8988T (cell line): ENCODE measurements around the gene KCNK6.
A peak's percentile ranks its signal among the peaks of the same experiment; 100 is the strongest.
"Not testable (repeated sequence)": the region's sequence is repeated elsewhere in the genome, so short reads cannot be mapped to it uniquely, and the experiment has no call there.

ENCODE experiments used
- DNase-seq: peaks from one replicate; pipeline ENCODE4 v3.0.0; 2011

Gene KCNK6

DNA sequence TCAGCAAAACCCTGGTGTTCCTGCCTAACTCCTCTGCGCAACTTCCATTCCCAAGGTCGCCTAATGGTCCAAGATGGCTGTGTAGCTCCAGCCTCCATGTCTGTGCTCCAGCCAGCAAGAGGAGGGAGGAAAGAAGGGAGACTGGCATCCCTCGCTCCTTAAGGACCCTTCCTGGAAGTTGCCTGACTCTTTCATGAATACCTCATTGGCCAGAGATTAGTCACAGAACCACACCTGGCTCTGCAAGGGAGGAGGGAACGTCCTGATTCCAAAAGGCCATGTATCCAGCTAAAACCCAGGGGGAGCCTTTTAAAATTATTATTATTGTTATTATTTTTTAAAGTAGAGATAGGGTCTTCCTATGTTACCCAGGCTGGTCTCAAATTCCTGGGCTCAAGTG is 4.8 kb downstream of the KCNK6 start:
- DNase-seq: no peak

DNA sequence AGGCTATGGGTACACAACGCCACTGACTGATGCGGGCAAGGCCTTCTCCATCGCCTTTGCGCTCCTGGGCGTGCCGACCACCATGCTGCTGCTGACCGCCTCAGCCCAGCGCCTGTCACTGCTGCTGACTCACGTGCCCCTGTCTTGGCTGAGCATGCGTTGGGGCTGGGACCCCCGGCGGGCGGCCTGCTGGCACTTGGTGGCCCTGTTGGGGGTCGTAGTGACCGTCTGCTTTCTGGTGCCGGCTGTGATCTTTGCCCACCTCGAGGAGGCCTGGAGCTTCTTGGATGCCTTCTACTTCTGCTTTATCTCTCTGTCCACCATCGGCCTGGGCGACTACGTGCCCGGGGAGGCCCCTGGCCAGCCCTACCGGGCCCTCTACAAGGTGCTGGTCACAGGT is 6.9 kb downstream of the KCNK6 start:
- DNase-seq: no peak

DNA sequence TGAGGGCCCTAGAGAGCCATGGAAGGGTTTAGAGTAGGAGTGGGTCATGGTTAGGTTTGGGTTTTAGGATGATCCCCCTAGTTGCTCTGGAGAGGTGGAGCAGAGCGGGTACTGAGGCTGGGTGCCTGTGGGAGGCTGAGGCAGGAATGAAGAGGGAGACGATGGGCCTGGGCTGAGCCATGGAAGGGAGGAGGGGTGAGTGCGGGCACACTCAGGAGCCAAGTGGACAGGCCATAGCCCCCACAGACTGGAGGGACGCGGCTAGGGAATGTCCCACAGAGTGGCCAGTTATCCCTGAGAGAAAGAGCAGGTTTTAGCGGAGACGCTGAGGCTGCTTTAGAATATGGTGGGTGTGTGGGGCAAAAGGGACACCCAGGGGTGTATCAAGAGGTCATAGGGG is 10.0 kb downstream of the KCNK6 start:
- DNase-seq: no peak

DNA sequence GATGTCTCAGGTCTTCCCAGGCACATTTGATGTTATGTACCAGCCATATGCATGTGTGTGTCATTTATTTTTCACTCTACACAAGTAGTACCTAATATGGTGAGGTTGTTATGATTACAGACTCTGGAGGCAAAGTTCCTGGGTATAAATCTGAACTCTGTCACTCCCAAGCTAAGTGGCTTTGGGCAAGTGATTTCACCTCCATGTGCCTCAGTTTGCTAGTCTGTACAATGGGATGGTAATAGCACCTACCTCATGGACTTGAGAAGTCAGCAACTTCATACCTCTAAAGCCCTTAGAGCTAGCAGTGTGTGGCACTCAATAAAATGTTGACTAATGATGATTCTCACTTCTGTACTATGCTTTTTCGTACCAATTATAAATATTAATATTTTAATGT is 12.1 kb downstream of the KCNK6 start:
- no peak for DNase-seq

DNA sequence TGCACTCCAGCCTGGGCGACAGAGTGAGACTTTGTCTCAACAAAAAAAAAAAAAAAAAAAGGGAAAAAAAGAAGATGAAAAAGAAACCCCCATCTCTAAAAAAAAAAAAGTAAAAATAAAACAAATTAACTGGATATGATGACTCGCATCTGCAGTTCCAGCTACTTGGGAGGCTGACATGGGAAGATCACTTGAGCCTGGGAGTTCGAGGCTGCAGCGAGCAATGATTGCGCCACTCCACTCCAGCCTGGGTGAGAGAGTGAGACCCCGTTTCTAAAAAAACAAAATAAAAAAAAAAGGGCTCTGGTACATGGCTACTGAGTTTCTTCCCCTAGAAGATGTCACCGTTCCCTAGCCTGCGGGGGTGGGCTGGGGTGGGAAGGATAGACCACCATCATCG is 13.6 kb downstream of the KCNK6 start:
- DNase-seq: no peak

DNA sequence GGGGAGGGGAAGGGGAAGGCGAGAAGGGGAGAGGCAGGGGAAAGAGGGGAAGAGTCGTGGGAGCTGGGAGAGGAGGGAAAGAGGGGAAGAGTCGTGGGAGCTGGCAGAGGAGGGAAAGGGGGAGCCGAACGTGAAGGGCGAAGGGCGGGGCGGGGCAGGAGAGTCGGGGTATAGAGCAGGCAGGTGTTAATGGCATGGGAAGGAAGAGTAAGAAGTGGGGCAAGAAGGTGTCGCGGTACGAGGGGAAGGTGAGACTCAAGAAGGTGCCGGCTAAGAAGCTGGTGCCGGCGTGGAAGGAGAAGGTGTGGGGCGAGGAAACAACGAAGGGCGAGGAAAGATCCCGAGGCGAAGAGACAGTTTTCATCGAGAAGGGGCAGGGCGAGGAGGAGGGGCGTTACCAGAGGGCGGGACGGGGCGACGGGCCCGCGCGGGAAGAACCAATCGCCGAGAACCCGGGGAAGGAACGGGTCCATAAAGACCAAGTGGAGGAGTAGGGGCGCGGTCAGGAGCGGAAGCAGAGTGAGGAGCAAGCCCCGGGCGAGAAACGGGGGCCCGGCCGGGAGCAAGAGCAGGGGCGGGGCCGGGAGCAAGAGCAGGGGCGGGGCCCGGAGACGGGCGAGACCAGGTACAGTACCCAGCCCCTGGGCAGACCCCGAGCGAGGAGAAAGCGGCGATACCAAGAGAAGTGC is 16.4 kb downstream of the KCNK6 start:
- peak; percentile 98 for DNase-seq

DNA sequence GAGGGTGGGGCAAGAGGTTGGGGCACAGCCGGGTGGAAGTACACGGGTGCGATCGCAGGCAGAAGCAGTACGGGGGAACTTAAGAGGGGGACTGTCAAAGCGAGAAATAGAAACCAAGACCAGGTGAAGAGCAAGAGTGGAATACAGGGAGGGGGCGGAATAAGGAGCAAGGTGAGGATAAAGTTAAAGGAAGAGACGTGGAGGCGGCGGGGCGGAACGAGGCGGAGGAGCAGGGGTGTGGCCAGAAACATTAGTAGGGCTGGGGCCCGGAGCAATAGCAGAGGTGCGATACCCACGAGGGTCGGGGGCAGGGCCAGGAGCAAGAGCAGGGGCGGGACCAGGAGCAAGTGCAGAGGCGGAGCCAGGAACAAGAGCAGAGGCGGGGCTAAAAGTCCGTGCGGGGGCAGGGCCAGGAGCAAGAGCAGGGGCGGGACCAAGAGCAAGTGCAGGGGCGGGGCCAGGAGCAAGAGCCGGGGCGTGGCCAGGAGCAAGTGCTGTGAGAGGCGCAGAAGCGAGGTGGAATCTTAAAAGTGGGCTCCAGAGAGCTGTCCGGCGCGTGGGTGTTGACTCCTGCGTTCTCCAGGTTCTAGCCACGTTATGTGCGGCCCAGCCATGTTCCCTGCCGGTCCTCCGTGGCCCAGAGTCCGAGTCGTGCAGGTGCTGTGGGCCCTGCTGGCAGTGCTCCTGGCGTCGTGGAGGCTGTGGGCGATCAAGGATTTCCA is 17.2 kb downstream of the KCNK6 start:
- DNase-seq: peak; percentile 90

DNA sequence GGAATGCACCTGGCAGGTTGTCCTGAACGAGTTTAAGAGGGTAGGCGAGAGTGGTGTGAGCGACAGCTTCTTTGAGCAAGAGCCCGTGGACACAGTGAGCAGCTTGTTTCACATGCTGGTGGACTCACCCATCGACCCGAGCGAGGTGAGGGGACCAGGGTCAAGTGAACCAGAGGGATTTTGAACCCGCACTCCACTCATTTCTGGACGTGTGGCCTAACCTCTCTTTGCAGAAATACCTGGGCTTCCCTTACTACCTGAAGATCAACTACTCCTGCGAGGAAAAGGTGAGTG is 17.7 kb downstream of the KCNK6 start:
- DNase-seq: no peak

DNA sequence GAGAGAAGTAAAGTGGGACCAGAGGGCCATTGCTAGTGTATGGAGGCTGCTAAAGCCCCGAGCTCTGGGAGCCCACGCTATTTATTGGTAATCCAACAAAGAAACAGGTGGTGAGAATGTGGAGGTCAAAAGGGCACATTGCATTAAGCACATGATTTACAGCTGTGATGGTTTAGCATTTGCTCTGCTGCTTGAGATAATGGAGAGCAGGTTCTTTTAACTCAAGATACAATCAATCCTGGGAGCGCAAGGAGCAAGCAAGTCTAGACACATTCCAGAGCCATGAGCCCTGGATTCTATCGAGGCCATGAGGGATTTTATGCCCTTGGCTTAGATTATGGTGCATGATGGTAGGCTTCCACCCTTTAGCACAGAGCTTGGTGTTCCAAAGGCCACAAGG is 19.4 kb downstream of the KCNK6 start:
- DNase-seq: not testable (repeated sequence)

DNA sequence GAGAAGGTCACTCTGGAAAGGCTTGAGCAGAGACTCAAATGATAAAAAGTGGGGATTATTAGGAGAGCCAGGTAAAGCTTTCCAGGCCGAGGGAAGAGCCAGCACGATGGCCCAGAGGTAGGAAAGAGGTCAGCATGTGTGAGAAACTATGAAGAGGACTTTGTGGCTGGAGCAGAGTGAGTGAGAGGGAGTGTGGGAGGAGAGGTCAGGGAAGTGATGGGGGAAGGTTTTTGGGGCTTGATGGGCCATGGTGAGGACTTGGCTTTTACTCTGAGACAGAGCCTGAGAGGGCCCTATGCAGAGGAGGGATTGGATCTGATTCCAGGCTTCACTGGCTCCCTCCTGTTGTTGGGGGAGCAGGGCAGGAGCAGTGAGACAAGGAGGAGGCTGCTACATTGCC is 21.3 kb downstream of the KCNK6 start:
- DNase-seq: no peak

DNA sequence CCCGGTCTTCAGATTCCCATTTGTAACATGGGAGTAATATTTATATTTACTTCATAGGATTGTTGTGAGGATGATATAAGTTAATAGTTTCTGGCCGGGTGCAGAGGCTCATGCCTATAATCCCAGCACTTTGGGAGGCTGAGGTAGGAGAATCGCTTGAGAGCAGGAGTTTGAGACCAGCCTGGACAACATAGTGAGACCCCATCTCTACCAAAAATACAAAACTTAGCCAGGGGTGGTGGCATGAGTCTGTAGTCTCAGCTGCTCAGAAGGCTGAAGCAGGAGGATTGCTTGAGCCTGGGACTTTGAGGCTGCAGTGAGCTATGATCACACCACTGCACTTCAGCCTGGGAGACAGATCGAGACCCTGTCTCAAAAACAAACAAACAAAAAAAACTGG is 27.2 kb downstream of the KCNK6 start:
- no peak for DNase-seq

DNA sequence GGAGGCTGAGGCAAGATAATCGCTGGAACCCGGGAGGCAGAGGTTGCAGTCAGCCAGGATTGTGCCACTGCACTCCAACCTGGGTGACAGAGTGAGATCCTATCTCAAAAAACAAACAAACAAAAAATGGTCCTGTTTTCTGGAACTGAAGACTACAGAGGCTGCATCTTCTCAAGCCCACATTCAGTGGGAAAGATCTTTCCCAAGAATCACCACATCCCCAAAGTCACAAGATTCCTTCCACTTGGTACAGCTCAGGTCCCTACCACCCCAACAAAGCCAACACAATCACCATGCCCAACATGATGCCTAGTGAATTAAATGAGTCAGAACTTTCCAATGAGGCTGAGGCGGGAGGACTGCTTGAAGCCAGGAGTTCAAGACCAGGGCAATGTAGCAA is 31.2 kb downstream of the KCNK6 start:
- no peak for DNase-seq

DNA sequence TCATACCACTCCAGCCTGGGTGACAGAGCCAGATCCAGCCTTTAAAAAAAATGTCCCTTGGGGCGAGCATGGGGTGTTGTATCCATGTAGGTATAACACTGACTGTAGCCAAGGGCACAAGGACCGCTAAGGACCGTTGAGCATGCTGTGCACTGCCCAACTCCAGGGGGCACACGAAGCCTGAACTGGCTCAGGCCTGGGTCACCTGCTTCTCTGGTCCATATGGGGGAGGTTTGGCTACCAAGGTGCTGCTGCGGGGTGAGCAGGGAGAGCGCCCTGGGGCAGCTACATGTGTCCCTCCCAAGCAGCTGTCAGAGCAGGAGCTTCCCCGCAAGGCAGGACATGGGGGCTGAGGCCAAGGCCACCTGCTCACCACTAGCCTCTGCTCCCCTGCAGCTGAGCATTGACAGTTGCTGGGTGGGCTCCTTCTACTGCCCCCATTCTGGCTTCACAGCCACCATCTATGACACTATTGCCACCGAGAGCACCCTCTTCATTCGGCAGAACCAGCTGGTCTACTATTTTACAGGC is 32.3 kb downstream of the KCNK6 start:
- DNase-seq: no peak

DNA sequence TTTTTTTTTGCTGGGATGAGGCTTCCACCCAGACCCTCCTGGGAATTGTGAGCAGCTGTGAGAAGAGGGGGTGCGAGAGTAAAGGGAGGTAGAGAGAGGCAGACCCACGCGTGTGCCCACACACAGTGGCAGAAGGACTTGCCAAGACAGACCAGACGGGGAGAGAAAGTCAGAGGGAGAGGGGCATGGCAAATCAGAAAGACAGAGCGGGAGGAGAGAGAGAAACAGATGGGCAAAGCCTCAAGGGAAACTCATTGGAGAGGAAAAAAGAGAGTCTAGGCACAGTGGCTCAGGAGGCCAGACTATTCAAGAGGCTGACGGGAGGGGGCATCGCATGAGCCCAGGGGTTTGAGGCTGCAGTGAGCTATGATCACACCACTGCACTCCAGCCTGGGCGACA is 33.0 kb downstream of the KCNK6 start:
- no peak for DNase-seq

DNA sequence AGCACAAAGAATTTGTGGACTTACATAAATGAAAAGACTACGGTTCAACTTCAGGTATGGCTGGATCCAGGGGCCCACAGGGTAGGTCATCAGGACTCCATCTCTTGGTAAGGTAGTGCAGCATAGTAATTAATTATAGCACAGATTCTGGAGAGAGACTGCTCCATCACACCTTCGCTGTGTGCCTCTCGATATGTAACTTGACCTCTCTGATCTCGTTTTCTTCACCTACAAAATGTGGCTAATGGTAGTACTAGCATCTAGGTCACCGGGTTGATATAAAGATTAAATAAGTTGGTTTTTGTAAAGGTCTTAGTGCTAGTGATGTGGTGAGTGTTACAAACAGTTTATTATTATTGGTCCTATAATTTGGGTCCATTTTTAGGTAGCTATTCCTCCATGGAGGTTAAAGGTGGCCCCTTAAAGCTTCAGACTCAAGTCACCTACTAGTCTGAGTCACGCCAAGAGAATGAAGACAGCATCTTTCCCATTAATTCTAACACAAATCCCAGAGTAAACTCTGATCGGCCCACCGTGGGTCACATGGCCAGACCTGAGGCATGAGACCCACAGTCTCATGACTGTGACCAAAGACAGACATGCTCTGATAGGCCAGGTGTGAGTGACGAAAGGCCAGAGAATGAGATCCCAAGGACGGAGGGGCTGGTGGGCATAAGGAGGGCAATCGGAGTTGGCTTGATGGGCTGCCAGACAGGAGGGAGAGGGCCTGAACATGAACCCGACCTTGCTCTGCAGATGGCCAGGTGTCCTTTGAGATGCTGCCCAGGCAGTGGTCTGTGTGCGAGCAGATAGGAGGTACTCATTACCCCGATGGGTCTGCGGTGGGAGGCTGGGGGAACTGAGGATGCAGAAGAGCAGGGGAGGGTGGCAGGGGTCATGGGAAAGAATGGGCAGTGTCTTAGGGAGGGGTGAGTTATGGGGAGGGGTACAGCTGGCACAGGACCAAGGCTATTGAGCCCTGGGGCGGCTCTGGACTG is 36.4 kb downstream of the KCNK6 start:
- DNase-seq: no peak

DNA sequence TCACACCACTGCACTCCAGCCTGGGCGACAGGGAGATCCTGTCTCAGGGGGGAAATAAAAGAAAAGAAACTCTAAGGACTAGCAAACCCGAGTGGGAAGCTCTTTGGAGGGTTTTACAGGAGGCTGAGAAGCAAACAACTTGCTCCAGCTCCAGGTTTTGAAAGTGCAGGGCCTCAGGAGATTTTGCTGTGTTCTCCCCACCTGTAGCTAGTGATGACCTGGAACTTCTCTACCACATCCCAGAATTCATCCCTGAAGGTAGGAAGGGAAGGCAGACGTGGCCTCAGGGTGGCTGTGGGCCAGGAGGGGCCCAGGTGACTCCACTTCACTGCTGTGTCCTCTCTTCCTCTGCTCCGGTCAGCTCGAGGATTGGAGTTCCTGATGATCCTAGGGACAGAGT is 38.4 kb downstream of the KCNK6 start:
- no peak for DNase-seq

DNA sequence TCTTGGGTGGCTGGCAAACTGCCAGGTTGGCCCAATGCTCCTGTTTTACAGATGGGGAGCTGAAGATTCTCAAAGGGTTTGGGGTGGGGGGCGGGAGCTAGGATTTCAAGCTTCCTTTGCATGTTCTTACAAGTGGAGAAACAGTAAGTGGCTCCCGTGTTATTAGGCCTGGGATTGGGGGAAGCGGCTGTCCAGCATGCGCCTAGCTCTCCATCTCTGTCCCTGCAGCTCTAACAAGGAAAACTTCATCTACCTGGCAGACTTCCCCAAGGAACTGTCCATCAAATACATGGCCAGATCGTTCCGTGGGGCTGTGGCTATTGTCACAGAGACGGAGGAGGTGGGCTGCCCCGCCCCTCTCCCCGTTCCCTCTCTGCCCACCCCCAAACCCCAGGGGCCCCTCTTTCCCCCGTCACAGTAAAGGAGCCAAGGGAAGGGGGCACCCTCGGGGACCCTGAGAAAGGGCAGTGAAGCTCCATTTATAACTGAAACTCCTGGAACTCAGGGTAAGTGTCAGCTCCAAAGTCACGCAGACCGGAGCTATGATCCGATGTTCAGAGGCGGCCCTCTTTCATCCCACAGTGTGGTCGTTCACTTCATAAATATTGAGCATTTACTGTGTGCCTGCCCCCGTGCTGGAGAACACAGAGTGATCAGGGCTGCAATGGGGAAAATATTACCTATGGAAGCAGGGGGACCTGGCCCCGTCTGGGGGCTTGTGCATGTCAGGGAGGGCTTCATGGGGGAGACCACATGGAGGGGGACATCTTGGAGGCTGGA is 39.8 kb downstream of the KCNK6 start:
- no peak for DNase-seq

DNA sequence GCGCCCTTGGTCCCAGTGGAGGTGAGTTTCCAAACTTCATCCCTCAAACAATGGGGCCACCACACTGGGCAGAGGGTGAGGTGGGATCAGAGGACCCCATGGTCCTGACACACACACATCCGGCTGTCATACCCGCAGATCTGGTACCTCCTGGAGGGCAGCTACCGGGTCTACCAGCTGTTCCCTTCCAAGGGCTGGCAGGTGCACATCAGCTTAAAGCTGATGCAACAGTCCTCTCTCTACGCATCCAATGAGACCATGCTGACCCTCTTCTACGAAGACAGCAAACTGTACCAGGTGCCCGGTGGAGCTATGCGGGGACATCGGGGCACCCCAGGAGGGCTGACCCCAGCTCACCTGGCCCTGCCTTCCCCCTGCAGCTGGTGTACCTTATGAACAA is 40.7 kb downstream of the KCNK6 start:
- no peak for DNase-seq

DNA sequence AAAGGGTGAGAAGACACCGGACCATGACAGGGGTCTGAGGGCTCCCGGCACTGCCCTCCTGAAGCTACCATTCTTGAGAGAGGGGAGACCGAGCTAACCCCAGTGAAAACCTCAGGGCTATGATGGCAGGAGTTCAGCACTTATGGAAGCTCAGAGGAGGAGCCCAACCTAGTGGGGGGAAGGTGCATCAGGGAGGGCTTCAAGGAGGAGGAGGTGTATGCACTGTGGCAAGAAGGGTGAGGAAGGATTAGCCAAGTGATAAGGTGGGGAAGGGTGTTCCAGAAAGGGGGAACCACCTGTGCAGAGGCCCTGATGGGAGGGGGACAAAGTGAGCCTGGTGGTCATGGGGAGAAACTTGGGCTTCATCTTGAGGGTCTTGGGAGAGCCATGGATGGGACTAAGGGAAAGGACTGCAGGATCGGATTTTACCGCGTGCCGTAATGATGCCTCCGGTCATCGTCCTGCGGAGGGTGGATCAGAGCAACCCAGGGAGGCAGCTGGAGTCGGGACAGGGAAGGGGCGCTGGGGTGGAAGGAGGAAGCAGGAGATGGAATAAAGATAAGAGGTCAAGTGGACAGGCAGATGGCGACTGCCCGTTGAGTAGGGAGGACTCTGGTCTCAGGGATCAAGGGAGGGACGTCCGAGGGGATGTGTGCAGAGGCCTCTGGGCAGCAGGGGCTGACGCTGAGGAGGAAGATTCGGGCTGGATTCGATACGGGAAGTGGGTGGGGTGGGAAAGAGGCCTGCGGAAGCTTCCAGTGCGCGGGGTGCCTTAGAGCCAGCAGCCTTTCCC is 41.4 kb downstream of the KCNK6 start:
- DNase-seq: no peak

DNA sequence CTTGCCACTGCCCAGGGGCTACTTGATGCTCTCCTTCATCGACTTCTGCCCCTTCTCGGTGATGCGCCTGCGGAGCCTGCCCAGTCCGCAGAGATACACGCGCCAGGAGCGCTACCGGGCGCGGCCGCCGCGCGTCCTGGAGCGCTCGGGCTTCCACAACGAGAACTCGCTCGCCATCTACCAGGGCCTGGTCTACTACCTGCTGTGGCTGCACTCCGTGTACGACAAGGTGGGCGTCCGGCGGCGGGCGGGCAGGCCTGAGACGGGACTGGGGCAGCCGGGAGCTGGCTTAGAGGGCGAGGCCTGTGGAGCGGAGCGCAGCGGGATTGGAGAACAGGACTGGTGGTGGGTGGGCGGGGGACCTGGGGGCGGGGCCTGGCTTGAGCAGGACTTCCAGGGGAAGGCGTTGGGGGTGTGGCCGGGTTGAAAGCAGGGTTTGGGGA is 42.0 kb downstream of the KCNK6 start:
- DNase-seq: peak; percentile 96

DNA sequence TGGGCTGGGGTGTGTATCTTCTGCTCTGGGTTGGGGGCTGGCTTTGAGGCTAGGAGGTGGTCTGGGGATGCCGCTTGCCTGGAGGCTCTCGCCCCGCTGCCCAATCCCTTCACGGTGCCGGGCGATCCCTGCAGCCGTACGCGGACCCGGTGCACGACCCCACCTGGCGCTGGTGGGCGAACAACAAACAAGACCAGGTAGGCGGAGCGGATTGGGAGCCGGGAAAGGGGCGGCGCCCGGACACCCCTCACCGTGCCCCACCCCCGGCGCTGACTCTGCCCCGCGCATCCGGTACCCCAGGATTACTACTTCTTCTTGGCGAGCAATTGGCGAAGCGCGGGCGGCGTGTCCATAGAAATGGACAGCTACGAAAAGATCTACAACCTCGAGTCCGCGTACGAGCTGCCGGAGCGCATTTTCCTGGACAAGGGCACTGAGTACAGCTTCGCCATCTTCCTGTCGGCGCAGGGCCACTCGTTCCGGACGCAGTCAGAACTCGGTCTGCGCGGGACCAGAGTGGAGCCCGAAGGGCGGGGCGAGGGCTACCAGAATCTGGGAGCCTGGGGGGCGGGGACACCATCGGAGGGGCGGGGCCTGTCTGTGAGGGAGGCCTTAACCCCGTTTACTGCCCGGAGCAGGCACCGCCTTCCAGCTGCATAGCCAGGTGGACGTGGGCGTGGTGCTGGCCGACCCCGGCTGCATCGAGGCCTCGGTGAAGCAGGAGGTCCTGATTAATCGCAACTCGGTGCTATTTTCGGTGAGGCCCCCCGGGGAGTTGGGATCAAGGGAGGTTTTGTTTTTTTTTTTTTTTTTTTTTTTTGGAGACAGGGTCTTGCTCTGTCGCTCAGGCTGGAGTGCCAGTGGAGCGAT is 42.7 kb downstream of the KCNK6 start:
- peak; percentile 97 for DNase-seq
